ENCODE measurements around the gene WDR59.

The WDR59 gene

GRCh38 chr16:74887084-74887483, 97.8 kb downstream of the WDR59 start:
- no peak for TF ChIP-seq CTCF (IDR thresholded peaks at IDR 0.05; ENCODE audit: extremely low read depth, missing control alignments)
- DNase-seq (ENCODE audit: low spot score) = no peak

GRCh38 chr16:74877706-74878105, 107.2 kb downstream of the WDR59 start:
- DNase-seq (ENCODE audit: low spot score) = no peak
- no peak for TF ChIP-seq CTCF (IDR thresholded peaks at IDR 0.05; ENCODE audit: extremely low read depth, missing control alignments)

- TF ChIP-seq CTCF (IDR thresholded peaks at IDR 0.05; ENCODE audit: extremely low read depth, missing control alignments) = no peak
- no peak for DNase-seq (ENCODE audit: low spot score)
Measured at GRCh38 chr16:74874912-74875546, 109.9 kb downstream of the WDR59 start.

- no peak for DNase-seq (ENCODE audit: low spot score)
- no peak for TF ChIP-seq CTCF (IDR thresholded peaks at IDR 0.05; ENCODE audit: extremely low read depth, missing control alignments)
Measured at GRCh38 chr16:74874123-74874522, 110.8 kb downstream of the WDR59 start.

GRCh38 chr16:74872302-74872701, 112.6 kb downstream of the WDR59 start:
- TF ChIP-seq CTCF (IDR thresholded peaks at IDR 0.05; ENCODE audit: extremely low read depth, missing control alignments) = no peak
- no peak for DNase-seq (ENCODE audit: low spot score)

GRCh38 chr16:74871608-74872007, 113.3 kb downstream of the WDR59 start:
- no peak for DNase-seq (ENCODE audit: low spot score)
- no peak for TF ChIP-seq CTCF (IDR thresholded peaks at IDR 0.05; ENCODE audit: extremely low read depth, missing control alignments)

- no peak for DNase-seq (ENCODE audit: low spot score)
- no peak for TF ChIP-seq CTCF (IDR thresholded peaks at IDR 0.05; ENCODE audit: extremely low read depth, missing control alignments)
Measured at GRCh38 chr16:74868501-74868900, 116.4 kb downstream of the WDR59 start.

Data from GM20000 (cell line).